Measurements from ENCODE around the gene SNRNP25. TPM values are rescaled to one million over a fixed set of nuclear protein-coding genes. Genes with fewer than 3 reads are reported as not detected.

The SNRNP25 gene
- polyA plus RNA-seq, 1 donor from 2014 or later = 39.1 TPM

DNA sequence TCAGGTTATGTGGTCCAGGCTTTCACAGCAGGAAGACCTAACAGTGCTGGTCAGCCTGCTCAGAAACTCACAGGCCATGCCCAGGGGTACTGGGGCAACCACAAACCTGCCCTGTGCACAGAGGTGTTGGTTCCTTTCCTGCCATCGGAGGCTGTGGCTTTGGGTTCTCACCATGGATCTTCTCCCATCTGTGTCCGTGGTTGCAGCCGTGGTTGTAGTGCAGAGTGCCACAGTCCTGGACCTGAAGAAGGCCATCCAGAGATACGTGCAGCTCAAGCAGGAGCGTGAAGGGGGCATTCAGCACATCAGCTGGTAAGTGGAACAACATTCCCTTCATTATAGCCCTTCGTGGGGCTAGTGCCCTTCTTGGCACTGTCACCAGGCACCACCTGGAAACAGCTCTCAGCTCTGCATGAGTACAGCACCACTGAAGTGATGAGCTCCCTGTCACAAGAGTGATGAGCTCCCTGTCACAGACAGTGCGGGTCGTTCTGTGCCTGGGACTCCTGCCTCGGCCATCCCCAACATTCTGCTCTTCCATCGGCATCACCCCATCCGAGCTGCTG lies 2.0 kb downstream of the SNRNP25 start:
- Mint-ChIP-seq H3K27ac (peak overlapping the region in 1 of 3 donors; percentile 47), H3K4me1 (peaks cover 18 to 24% (median 20%) of the 10 kb centered on the region in 3 donors), H3K4me3 (peak overlapping the region in 3 of 4 donors; percentile 33 to 70 (median 37))

GRCh38 chr16:56231-56927 lies 2.8 kb downstream of the SNRNP25 start:
- H3K27ac Mint-ChIP-seq = no peak overlapping the region
- no peaks in the 10 kb centered on the region for H3K9me3 Mint-ChIP-seq
- H3K4me1 Mint-ChIP-seq = peaks cover 14 to 18% (median 14%) of the 10 kb centered on the region in 3 donors
- no peaks in the 10 kb centered on the region for H3K36me3 Mint-ChIP-seq
- H3K27me3 Mint-ChIP-seq = no peaks in the 10 kb centered on the region
- H3K4me3 Mint-ChIP-seq = peak overlapping the region in 3 of 4 donors; percentile 48 to 70 (median 49)

More for the DNA sequence above, 2.0 kb downstream of the SNRNP25 start:
- Mint-ChIP-seq H3K36me3 (no peaks in the 10 kb centered on the region), H3K9me3 (no peaks in the 10 kb centered on the region), H3K27me3 (no peaks in the 10 kb centered on the region)

DNA sequence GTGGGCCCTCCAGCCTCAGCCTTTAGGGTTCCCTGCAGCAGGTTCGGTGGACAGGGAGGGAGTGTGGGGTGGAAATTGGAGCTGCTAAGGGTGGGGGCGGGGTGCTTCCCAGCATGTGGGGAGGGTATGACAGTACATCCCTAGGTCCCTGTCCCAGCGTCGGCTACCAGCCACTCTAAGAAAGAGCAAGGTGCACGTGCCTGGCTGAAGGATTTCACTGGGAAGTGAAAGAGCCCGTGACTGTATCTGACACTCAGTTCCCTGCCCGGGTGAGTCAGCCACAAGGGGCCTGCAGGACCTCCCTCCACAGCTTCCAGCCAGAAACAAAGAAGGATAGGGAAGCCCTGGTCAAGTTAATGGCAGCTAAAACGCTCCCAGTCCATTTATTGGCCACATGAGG lies 4.1 kb downstream of the SNRNP25 start:
- Mint-ChIP-seq H3K27ac (no peak overlapping the region), H3K4me3 (no peak overlapping the region), H3K9me3 (no peaks in the 10 kb centered on the region), H3K4me1 (peaks cover 9 to 16% (median 9%) of the 10 kb centered on the region in 3 donors), H3K36me3 (no peaks in the 10 kb centered on the region), H3K27me3 (no peaks in the 10 kb centered on the region)

- H3K4me3 Mint-ChIP-seq = no peak overlapping the region
- H3K9me3 Mint-ChIP-seq = no peaks in the 10 kb centered on the region
- H3K27ac Mint-ChIP-seq = peak overlapping the region in 1 of 3 donors; percentile 59
- no peaks in the 10 kb centered on the region for H3K36me3 Mint-ChIP-seq
- no peaks in the 10 kb centered on the region for H3K27me3 Mint-ChIP-seq
- peaks cover 7 to 11% (median 7%) of the 10 kb centered on the region in 3 donors for H3K4me1 Mint-ChIP-seq
These were observed 5.1 kb downstream of the SNRNP25 start for GRCh38 chr16:58491-59439.

DNA sequence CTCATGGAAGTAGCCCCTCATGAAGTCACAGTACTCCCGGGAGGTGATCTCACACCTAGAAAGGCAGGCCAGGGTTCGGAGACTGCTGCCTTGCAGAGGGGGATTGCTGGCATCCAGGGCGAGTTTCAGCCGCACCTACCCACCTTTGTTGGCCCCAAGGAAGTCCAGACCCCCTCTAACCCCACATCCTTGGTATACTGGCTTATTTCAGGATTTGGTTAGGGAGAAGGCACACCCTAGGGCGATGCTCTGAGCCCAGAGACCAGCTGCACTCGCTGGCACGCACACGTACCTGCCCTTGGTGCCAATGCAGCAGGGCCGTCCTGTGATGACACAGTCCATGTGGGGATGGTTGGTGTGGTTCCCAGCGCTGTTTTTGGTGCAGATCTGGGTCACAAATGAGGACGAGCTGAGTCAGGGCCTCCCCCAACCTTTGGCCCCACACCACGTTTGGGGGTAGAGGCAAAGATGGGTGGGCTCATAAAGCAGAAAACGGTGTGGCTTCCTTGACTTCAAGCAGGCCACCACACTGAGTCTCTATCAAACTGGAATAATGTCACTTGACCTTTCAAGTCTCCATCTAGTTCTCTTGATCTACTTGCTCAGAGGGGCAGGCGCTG lies 5.9 kb downstream of the SNRNP25 start:
- no peak overlapping the region for H3K4me3 Mint-ChIP-seq
- H3K9me3 Mint-ChIP-seq = no peaks in the 10 kb centered on the region
- peak overlapping the region in 1 of 3 donors; percentile 59 for H3K27ac Mint-ChIP-seq
- peaks cover 4% of the 10 kb centered on the region in 3 donors for H3K4me1 Mint-ChIP-seq
- H3K36me3 Mint-ChIP-seq = no peaks in the 10 kb centered on the region
- no peaks in the 10 kb centered on the region for H3K27me3 Mint-ChIP-seq

- H3K9me3 Mint-ChIP-seq = no peaks in the 10 kb centered on the region
- peaks cover under 1 to 4% (median 1%) of the 10 kb centered on the region in 3 donors for H3K4me1 Mint-ChIP-seq
- no peak overlapping the region for H3K27ac Mint-ChIP-seq
- H3K4me3 Mint-ChIP-seq = no peak overlapping the region
- H3K27me3 Mint-ChIP-seq = no peaks in the 10 kb centered on the region
- H3K36me3 Mint-ChIP-seq = no peaks in the 10 kb centered on the region
These were observed 6.5 kb downstream of the SNRNP25 start for GRCh38 chr16:60166-60565.

GRCh38 chr16:60929-61878 lies 7.6 kb downstream of the SNRNP25 start:
- Mint-ChIP-seq H3K36me3 (no peaks in the 10 kb centered on the region), H3K27me3 (peaks cover 2% of the 10 kb centered on the region)

DNA sequence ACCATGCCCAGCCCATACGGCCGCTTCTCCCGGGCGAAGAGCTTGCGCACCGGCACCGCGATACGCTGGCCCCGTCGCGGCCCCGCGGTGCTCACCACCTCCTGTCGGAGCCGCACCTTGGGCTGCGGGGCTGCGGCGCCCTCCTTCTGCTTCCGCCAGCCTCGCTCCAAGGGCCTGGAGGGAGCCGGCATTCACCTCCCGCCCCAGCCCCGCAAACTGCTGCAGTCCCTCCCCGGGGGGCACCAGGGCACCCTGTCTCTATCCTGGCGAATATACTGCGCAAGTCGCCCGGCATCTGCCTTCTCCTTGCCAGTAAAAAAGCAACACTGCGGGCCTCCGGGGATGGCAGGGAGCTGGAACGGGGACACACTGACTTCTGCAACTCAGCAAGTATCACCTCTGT lies 8.3 kb downstream of the SNRNP25 start:
- peaks cover 2% of the 10 kb centered on the region for H3K27me3 Mint-ChIP-seq
- no peak overlapping the region for H3K27ac Mint-ChIP-seq
- peaks cover 0 to 2% (median 2%) of the 10 kb centered on the region in 3 donors for H3K4me1 Mint-ChIP-seq

More at GRCh38 chr16:60929-61878, 7.6 kb downstream of the SNRNP25 start:
- Mint-ChIP-seq H3K4me1 (peaks cover 1 to 2% (median 2%) of the 10 kb centered on the region in 3 donors), H3K4me3 (no peak overlapping the region), H3K9me3 (no peaks in the 10 kb centered on the region), H3K27ac (no peak overlapping the region)

GRCh38 chr16:62283-62967 lies 8.8 kb downstream of the SNRNP25 start:
- Mint-ChIP-seq H3K27me3 (peaks cover 2% of the 10 kb centered on the region), H3K4me3 (no peak overlapping the region), H3K4me1 (peaks cover 0 to 2% (median 2%) of the 10 kb centered on the region in 3 donors), H3K36me3 (no peaks in the 10 kb centered on the region), H3K27ac (no peak overlapping the region), H3K9me3 (no peaks in the 10 kb centered on the region)

More for the DNA sequence above, 8.3 kb downstream of the SNRNP25 start:
- no peak overlapping the region for H3K4me3 Mint-ChIP-seq
- H3K9me3 Mint-ChIP-seq = no peaks in the 10 kb centered on the region
- H3K36me3 Mint-ChIP-seq = no peaks in the 10 kb centered on the region

GRCh38 chr16:62968-63391 lies 9.4 kb downstream of the SNRNP25 start:
- Mint-ChIP-seq H3K4me3 (no peak overlapping the region), H3K36me3 (no peaks in the 10 kb centered on the region), H3K27ac (no peak overlapping the region)

DNA sequence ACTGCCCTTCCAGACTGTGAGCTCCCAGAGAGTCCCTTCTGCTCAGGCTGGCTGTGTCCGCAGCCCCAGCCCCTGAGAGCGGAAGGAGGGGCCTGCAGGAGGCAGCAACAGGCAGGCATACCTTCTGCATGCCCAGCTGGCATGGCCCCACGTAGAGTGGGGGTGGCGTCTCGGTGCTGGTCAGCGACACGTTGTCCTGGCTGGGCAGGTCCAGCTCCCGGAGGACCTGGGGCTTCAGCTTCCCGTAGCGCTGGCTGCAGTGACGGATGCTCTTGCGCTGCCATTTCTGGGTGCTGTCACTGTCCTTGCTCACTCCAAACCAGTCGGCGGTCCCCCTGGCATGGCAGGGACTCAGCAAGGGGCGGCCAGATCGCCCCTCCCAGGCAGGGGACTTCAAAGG lies 9.8 kb downstream of the SNRNP25 start:
- peaks cover 2% of the 10 kb centered on the region for H3K27me3 Mint-ChIP-seq
- H3K27ac Mint-ChIP-seq = no peak overlapping the region
- no peaks in the 10 kb centered on the region for H3K36me3 Mint-ChIP-seq
- no peak overlapping the region for H3K4me3 Mint-ChIP-seq
- H3K4me1 Mint-ChIP-seq = peaks cover 0 to 2% (median 2%) of the 10 kb centered on the region in 3 donors
- no peaks in the 10 kb centered on the region for H3K9me3 Mint-ChIP-seq

More at GRCh38 chr16:62968-63391, 9.4 kb downstream of the SNRNP25 start:
- Mint-ChIP-seq H3K4me1 (peaks cover 0 to 2% (median 2%) of the 10 kb centered on the region in 3 donors), H3K9me3 (no peaks in the 10 kb centered on the region), H3K27me3 (peaks cover 2% of the 10 kb centered on the region)

DNA sequence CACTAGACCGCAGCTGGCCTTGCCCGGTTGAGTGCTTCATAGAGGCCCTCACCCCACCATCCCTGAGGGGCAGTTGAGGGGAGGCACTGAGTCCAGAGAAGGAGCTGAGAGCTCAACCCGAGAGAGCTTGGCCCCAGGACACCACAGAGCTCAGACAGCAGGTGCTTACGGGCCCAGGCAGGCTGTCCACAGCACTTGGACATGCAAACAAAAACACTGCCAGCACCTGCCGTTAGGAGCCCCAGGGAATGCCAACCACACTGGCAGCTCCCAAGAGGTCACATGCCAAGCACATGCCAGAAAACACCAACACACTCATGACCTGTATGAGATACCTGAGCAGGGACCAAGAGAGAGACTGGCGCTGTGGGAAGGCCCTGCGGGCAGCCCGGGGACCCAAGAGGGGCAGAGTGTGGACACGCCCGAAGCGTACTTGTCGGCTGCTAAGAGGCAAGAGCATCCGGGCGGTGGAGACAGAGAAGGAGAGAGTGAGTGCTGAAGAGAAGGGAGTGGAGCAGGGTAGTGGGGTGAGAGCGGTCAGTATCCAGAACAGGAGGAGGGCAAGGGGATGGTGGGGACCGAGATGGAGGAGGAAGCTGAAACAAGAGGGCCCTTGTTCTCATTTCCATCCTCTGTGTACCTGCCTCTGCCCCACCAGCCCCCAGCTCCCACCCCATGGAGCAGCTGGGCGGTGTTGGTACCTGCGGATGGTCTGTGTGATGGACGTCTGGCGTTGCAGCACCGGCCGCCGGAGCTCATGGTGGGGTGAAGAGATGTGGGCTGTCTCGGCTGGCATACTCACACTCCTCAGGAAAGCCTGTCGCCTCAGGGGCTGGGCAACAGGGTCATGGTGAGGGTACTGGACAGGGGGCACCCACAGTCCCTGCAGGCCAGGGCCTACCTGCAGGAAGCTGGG lies 10.6 kb downstream of the SNRNP25 start:
- Mint-ChIP-seq H3K36me3 (no peaks in the 10 kb centered on the region), H3K9me3 (no peaks in the 10 kb centered on the region), H3K4me3 (peak overlapping the region in 1 of 4 donors; percentile 52), H3K27ac (peak overlapping the region in 1 of 3 donors; percentile 62), H3K4me1 (peaks cover 0 to 2% (median 2%) of the 10 kb centered on the region in 3 donors), H3K27me3 (peaks cover 4% of the 10 kb centered on the region)
